ENCODE results near the gene TRERF1.

The TRERF1 gene

GRCh38 chr6:42387336-42387735, 64.4 kb downstream of the TRERF1 start:
- Histone ChIP-seq H3K27me3 (ENCODE audit: low read length) (no peaks in the 10 kb centered on the region), H3K9ac (ENCODE audit: low read length) (no peak overlapping the region), H3K4me2 (ENCODE audit: low read depth, low read length, poor library complexity, severe bottlenecking) (no peak overlapping the region), H3K9me3 (ENCODE audit: insufficient read depth, low read length) (no peaks in the 10 kb centered on the region), H3K4me3 (ENCODE audit: insufficient read depth, low read length, poor library complexity, severe bottlenecking) (no peak overlapping the region), H3K36me3 (ENCODE audit: low read length) (no peaks in the 10 kb centered on the region), H3F3A (ENCODE audit: insufficient read depth) (no peaks in the 10 kb centered on the region), H3K27ac (ENCODE audit: low read depth, low read length) (no peak overlapping the region), H3K9me2 (replicated peaks; ENCODE audit: insufficient read depth, low read length) (no peaks in the 10 kb centered on the region), H3K79me2 (ENCODE audit: insufficient read depth, low read length) (no peaks in the 10 kb centered on the region), H2AFZ (ENCODE audit: low read depth, low read length, severe bottlenecking) (no peak overlapping the region), H4K20me1 (ENCODE audit: low read depth, low read length) (no peaks in the 10 kb centered on the region)
- TF ChIP-seq EZH2phosphoT487 (conservative IDR thresholded peaks at IDR 0.05; ENCODE audit: low read length) (no peak), CTCF (IDR thresholded peaks at IDR 0.05; ENCODE audit: insufficient read depth, low read length, poor library complexity, severe bottlenecking) (no peak)

GRCh38 chr6:42385339-42385738, 66.4 kb downstream of the TRERF1 start:
- no peak overlapping the region for H3K9ac ChIP-seq (ENCODE audit: low read length)
- no peak overlapping the region for H3K27ac ChIP-seq (ENCODE audit: low read depth, low read length)
- H2AFZ ChIP-seq (ENCODE audit: low read depth, low read length, severe bottlenecking) = no peak overlapping the region
- H3F3A ChIP-seq (ENCODE audit: insufficient read depth) = no peaks in the 10 kb centered on the region
- no peak overlapping the region for H3K4me3 ChIP-seq (ENCODE audit: insufficient read depth, low read length, poor library complexity, severe bottlenecking)
- H3K4me2 ChIP-seq (ENCODE audit: low read depth, low read length, poor library complexity, severe bottlenecking) = no peak overlapping the region
- no peaks in the 10 kb centered on the region for H3K79me2 ChIP-seq (ENCODE audit: insufficient read depth, low read length)
- TF ChIP-seq EZH2phosphoT487 (conservative IDR thresholded peaks at IDR 0.05; ENCODE audit: low read length) = no peak
- no peak for TF ChIP-seq CTCF (IDR thresholded peaks at IDR 0.05; ENCODE audit: insufficient read depth, low read length, poor library complexity, severe bottlenecking)
- H3K9me2 ChIP-seq (replicated peaks; ENCODE audit: insufficient read depth, low read length) = no peaks in the 10 kb centered on the region
- H3K27me3 ChIP-seq (ENCODE audit: low read length) = no peaks in the 10 kb centered on the region
- H3K9me3 ChIP-seq (ENCODE audit: insufficient read depth, low read length) = no peaks in the 10 kb centered on the region
- no peaks in the 10 kb centered on the region for H3K36me3 ChIP-seq (ENCODE audit: low read length)
- H4K20me1 ChIP-seq (ENCODE audit: low read depth, low read length) = no peaks in the 10 kb centered on the region

GRCh38 chr6:42383421-42384205, 68.1 kb downstream of the TRERF1 start:
- TF ChIP-seq CTCF (IDR thresholded peaks at IDR 0.05; ENCODE audit: insufficient read depth, low read length, poor library complexity, severe bottlenecking) = no peak
- no peak for TF ChIP-seq EZH2phosphoT487 (conservative IDR thresholded peaks at IDR 0.05; ENCODE audit: low read length)
- Histone ChIP-seq H3K9ac (ENCODE audit: low read length) (no peak overlapping the region), H3K4me3 (ENCODE audit: insufficient read depth, low read length, poor library complexity, severe bottlenecking) (no peak overlapping the region), H3K27me3 (ENCODE audit: low read length) (no peaks in the 10 kb centered on the region), H3K9me2 (replicated peaks; ENCODE audit: insufficient read depth, low read length) (no peaks in the 10 kb centered on the region), H3K79me2 (ENCODE audit: insufficient read depth, low read length) (no peaks in the 10 kb centered on the region), H3K9me3 (ENCODE audit: insufficient read depth, low read length) (no peaks in the 10 kb centered on the region), H3F3A (ENCODE audit: insufficient read depth) (no peaks in the 10 kb centered on the region), H3K36me3 (ENCODE audit: low read length) (no peaks in the 10 kb centered on the region), H3K27ac (ENCODE audit: low read depth, low read length) (no peak overlapping the region), H3K4me2 (ENCODE audit: low read depth, low read length, poor library complexity, severe bottlenecking) (no peak overlapping the region), H2AFZ (ENCODE audit: low read depth, low read length, severe bottlenecking) (no peak overlapping the region), H4K20me1 (ENCODE audit: low read depth, low read length) (no peaks in the 10 kb centered on the region)
